D341Med (cell line): ENCODE data around the gene WDR35.
A peak's percentile ranks its signal among the peaks of the same experiment; 100 is the strongest.

Experiments
- DNase-seq: peaks from one replicate; pipeline ENCODE4 v3.0.0; 2012; ENCODE audit warnings: low spot score

The WDR35 gene

GRCh38 chr2:20011276-20012031 lies 21.5 kb upstream of the WDR35 start:
- no peak for DNase-seq

GRCh38 chr2:20008703-20009102 lies 18.8 kb upstream of the WDR35 start:
- DNase-seq = no peak

GRCh38 chr2:20005891-20006470 lies 16.1 kb upstream of the WDR35 start:
- DNase-seq = no peak

GRCh38 chr2:20005067-20005627 lies 15.2 kb upstream of the WDR35 start:
- DNase-seq = no peak

- no peak for DNase-seq
Observed at GRCh38 chr2:20001361-20001863, 11.5 kb upstream of the WDR35 start.

- no peak for DNase-seq
Observed at GRCh38 chr2:19993731-19994130, 3.8 kb upstream of the WDR35 start.

- DNase-seq = no peak
Observed at GRCh38 chr2:19991895-19992294, 2.0 kb upstream of the WDR35 start.

- DNase-seq = no peak
Observed at GRCh38 chr2:19990416-19990728, 467 bp upstream of the WDR35 start.

- no peak for DNase-seq
Observed at GRCh38 chr2:19989342-19989666, 601 bp downstream of the WDR35 start.

GRCh38 chr2:19988600-19988999 lies 1.3 kb downstream of the WDR35 start:
- no peak for DNase-seq

GRCh38 chr2:19987936-19988335 lies 2.0 kb downstream of the WDR35 start:
- no peak for DNase-seq

GRCh38 chr2:19982268-19982667 lies 7.6 kb downstream of the WDR35 start:
- no peak for DNase-seq

GRCh38 chr2:19979932-19980331 lies 10.0 kb downstream of the WDR35 start:
- DNase-seq = no peak

- no peak for DNase-seq
Observed at GRCh38 chr2:19973466-19973865, 16.4 kb downstream of the WDR35 start.

GRCh38 chr2:19971691-19972090 lies 18.2 kb downstream of the WDR35 start:
- DNase-seq = no peak

- no peak for DNase-seq
Observed at GRCh38 chr2:19963386-19963785, 26.5 kb downstream of the WDR35 start.

- DNase-seq = peak; percentile 78
Observed at GRCh38 chr2:19955544-19956422, 34.1 kb downstream of the WDR35 start.

- DNase-seq = no peak
Observed at GRCh38 chr2:19949071-19949470, 40.8 kb downstream of the WDR35 start.

GRCh38 chr2:19947184-19947940 lies 42.5 kb downstream of the WDR35 start:
- no peak for DNase-seq

GRCh38 chr2:19944205-19944845 lies 45.6 kb downstream of the WDR35 start:
- no peak for DNase-seq

GRCh38 chr2:19943189-19943588 lies 46.7 kb downstream of the WDR35 start:
- no peak for DNase-seq

- no peak for DNase-seq
Observed at GRCh38 chr2:19942199-19942598, 47.7 kb downstream of the WDR35 start.
